Measurements from ENCODE around the gene OCA2.

GRCh38 chr15:27878841-27879240, 220.3 kb downstream of the OCA2 start:
- TF ChIP-seq, protein P1, sequence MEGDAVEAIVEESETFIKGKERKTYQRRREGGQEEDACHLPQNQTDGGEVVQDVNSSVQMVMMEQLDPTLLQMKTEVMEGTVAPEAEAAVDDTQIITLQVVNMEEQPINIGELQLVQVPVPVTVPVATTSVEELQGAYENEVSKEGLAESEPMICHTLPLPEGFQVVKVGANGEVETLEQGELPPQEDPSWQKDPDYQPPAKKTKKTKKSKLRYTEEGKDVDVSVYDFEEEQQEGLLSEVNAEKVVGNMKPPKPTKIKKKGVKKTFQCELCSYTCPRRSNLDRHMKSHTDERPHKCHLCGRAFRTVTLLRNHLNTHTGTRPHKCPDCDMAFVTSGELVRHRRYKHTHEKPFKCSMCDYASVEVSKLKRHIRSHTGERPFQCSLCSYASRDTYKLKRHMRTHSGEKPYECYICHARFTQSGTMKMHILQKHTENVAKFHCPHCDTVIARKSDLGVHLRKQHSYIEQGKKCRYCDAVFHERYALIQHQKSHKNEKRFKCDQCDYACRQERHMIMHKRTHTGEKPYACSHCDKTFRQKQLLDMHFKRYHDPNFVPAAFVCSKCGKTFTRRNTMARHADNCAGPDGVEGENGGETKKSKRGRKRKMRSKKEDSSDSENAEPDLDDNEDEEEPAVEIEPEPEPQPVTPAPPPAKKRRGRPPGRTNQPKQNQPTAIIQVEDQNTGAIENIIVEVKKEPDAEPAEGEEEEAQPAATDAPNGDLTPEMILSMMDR (IDR thresholded peaks at IDR 0.05; ENCODE audit: insufficient read depth, low read length, poor library complexity, severe bottlenecking), result no peak
- TF ChIP-seq EZH2phosphoT487 (conservative IDR thresholded peaks at IDR 0.05; ENCODE audit: low read length), result no peak
